B cell (primary cell): ENCODE data around the gene NAB2. TPM values are rescaled to one million over a fixed set of nuclear protein-coding genes. Genes with fewer than 3 reads are reported as not detected.

Source experiments
- ATAC-seq: fragments of 200-7000 bp; cut with Tn5 transposase; one replicate; pipeline ENCODE4 v1.10.0; 2021; ENCODE audit warnings: low read depth, mild to moderate bottlenecking, moderate number of reproducible peaks, moderate library complexity
- CTCF ChIA-PET: fragments of 350-600 bp; sonication (Branson Sonifier 250); formaldehyde crosslinking; loops from one replicate; lab custom pipeline; 2021; ENCODE audit warnings: antibody characterized with exemption, inconsistent platforms; lab: Charles Lee
- POLR2A ChIA-PET: fragments of 350-600 bp; sonication (Branson Sonifier 250); formaldehyde crosslinking; loops from one replicate; lab custom pipeline; 2021; ENCODE audit warnings: antibody characterized with exemption; lab: Charles Lee
- DNase-seq: peaks from one replicate; pipeline ENCODE4 v3.0.0; 2013
- H2AFZ ChIP-seq: 2 replicates; pipeline ENCODE4 v1.6.1; 2012; ENCODE audit warnings: mild to moderate bottlenecking, low read depth, low read length; ENCODE audit not compliant: insufficient read depth, poor library complexity, severe bottlenecking
- H3K27ac ChIP-seq, 2 donors: 1 replicate in 1 of 2; 2 replicates in 1 of 2; pipeline ENCODE4 v1.5.1; 2012 to 2013; ENCODE audit warnings: low read length in 2 of 2, mild to moderate bottlenecking in 2 of 2, moderate library complexity in 1 of 2
- H3K27me3 ChIP-seq, 4 experiments: fragments of 200-600 bp in 1 of 4; sonication (generic) in 1 of 4; replicated peaks in 1 of 4; 1 replicate in 2 of 4; 2 replicates in 2 of 4; pipeline versions ENCODE4 v1.6.1 to v1.7.0; 2013 to 2016; ENCODE audit warnings: low read length in 3 of 4, mild to moderate bottlenecking in 2 of 4, mixed read lengths in 1 of 4, moderate library complexity in 1 of 4; ENCODE audit not compliant: insufficient read depth in 4 of 4, control insufficient read depth in 3 of 4; ENCODE audit errors: control extremely low read depth in 1 of 4
- H3K36me3 ChIP-seq, 2 experiments: replicated peaks in 1 of 2; 1 replicate in 1 of 2; 2 replicates in 1 of 2; pipeline versions ENCODE4 v1.6.1 to v1.7.1; 2013; ENCODE audit warnings: low read length in 1 of 2; ENCODE audit not compliant: insufficient read depth in 2 of 2, control insufficient read depth in 1 of 2; ENCODE audit errors: control extremely low read depth in 1 of 2, extremely low read depth in 1 of 2
- H3K4me1 ChIP-seq, 2 donors: fragments of 200-600 bp in 1 of 2; sonication (generic) in 1 of 2; 1 replicate in 1 of 2; 2 replicates in 1 of 2; pipeline versions ENCODE4 v1.5.1 to v1.6.1; 2013 to 2017; ENCODE audit warnings: low read length in 2 of 2; ENCODE audit not compliant: control insufficient read depth in 2 of 2, insufficient read depth in 2 of 2
- H3K4me2 ChIP-seq: replicated peaks from 2 replicates; pipeline ENCODE3; 2012; ENCODE audit warnings: mild to moderate bottlenecking, low read depth, low read length; ENCODE audit not compliant: poor library complexity, severe bottlenecking
- H3K4me3 ChIP-seq, 5 experiments: fragments of 200-600 bp in 1 of 5; sonication (generic) in 1 of 5; 1 replicate in 3 of 5; 2 replicates in 2 of 5; pipeline versions ENCODE4 v1.5.1 to v1.7.0; 2011 to 2016; ENCODE audit warnings: low read length in 4 of 5, mild to moderate bottlenecking in 4 of 5, low read depth in 2 of 5, control low read depth in 1 of 5, moderate library complexity in 1 of 5; ENCODE audit not compliant: insufficient read depth in 1 of 5; ENCODE audit errors: control extremely low read depth in 1 of 5, extremely low read depth in 1 of 5
- H3K79me2 ChIP-seq: fragments of 200-600 bp; sonication (generic); one replicate; pipeline ENCODE4 v1.6.0; 2016; ENCODE audit warnings: low read length; ENCODE audit not compliant: control insufficient read depth, insufficient read depth
- H3K9ac ChIP-seq: fragments of 200-600 bp; sonication (generic); 2 replicates; pipeline ENCODE4 v1.6.1; 2017; ENCODE audit warnings: mild to moderate bottlenecking, low read length, moderate library complexity
- H3K9me3 ChIP-seq, 3 donors: one replicate each; pipeline versions ENCODE4 v1.6.1 to v1.7.1; 2013; ENCODE audit warnings: low read length in 2 of 3; ENCODE audit not compliant: control insufficient read depth in 2 of 3, insufficient read depth in 1 of 3; ENCODE audit errors: control extremely low read depth in 1 of 3
- H4K20me1 ChIP-seq: 2 replicates; pipeline ENCODE4 v1.6.0; 2012; ENCODE audit warnings: mild to moderate bottlenecking, low read length; ENCODE audit not compliant: insufficient read depth, control insufficient read depth, poor library complexity, severe bottlenecking
- H3K27ac Mint-ChIP-seq: one replicate; pipeline ENCODE4 v1.8.0; 2021; ENCODE audit warnings: mixed read lengths
- H3K27me3 Mint-ChIP-seq: one replicate; pipeline ENCODE4 v1.8.0; 2021; ENCODE audit warnings: mixed read lengths
- H3K4me1 Mint-ChIP-seq: one replicate; pipeline ENCODE4 v1.8.0; 2021; ENCODE audit warnings: mixed read lengths
- H3K4me3 Mint-ChIP-seq: one replicate; pipeline ENCODE4 v1.8.0; 2021; ENCODE audit warnings: mixed read lengths
- H3K9me3 Mint-ChIP-seq: one replicate; pipeline ENCODE4 v1.8.0; 2022; ENCODE audit warnings: mixed read lengths; ENCODE audit not compliant: insufficient read depth
- CTCF ChIP-seq: fragments of 200-600 bp; IDR thresholded peaks from one replicate; pipeline ENCODE4 v1.8.0; 2022; ENCODE audit warnings: antibody characterized with exemption, mild to moderate bottlenecking
- EZH2 ChIP-seq: IDR thresholded peaks from 2 replicates; pipeline ENCODE4 v1.6.1; 2012; ENCODE audit warnings: borderline replicate concordance, low read depth, mild to moderate bottlenecking, moderate library complexity, low read length; ENCODE audit not compliant: insufficient read depth, poor library complexity, severe bottlenecking
- WGBS: methylation state at CpG from one replicate; pipeline ENCODE4 v1.1.5; 2013; ENCODE audit warnings: missing lambda C conversion rate; ENCODE audit not compliant: insufficient coverage; 5-methylcytosine and 5-hydroxymethylcytosine counted together
- intact Hi-C: fragments of 100-400 bp; cut with micrococcal nuclease; formaldehyde crosslinking; loops from one replicate; pipeline ENCODE4 v1.10.0; 2022
- polyA plus RNA-seq: library from polyadenylated mRNA; depleted of rRNA; stranded (reverse); fragments of >200 nt; gene quantifications from 2 replicates; pipeline ENCODE4 v1.2.3, GENCODE V29; 2012
- total RNA-seq, 2 donors: library from RNA; stranded (reverse); fragments of 120-200 nt in 1 of 2; gene quantifications; 1 replicate in 1 of 2; 2 replicates in 1 of 2; pipeline versions ENCODE4 v1.2.3 to v1.2.4, GENCODE V29; 2013 to 2022

Gene NAB2
- total and polyA plus RNA-seq, 2 donors (not counting 1 experiment from before 2014, with no cell fraction given): 6.7 to 52.1 TPM

GRCh38 chr12:57095440-57095839 lies 6.5 kb downstream of the NAB2 start:
- H3K27me3 Mint-ChIP-seq: no peaks in the 10 kb centered on the region
- ChIA-PET POLR2A (interaction anchor here (1.6 to 1.7 kb wide), 2 partner anchors 14 to 16 kb away, joined by 4 to 6 read pairs; partner anchors contain the start of gene STAT6), CTCF (interaction anchor here (15.0 to 18.5 kb wide), 2 partner anchors 11 to 21 kb away, joined by 246 to 406 read pairs; partner anchors contain the start of genes NEMP1 and STAT6)
- Histone ChIP-seq H3K27me3 (no peaks in the 10 kb centered on the region), H3K4me3 (no peak overlapping the region), H3K4me1 (peaks cover 19 to 28% of the 10 kb centered on the region in 2 donors), H4K20me1 (peaks cover 40% of the 10 kb centered on the region), H3K36me3 (peaks cover 2 to 66% of the 10 kb centered on the region in 2 experiments), H3K79me2 (peaks cover 17% of the 10 kb centered on the region), H3K27ac (peak overlapping the region in 1 of 2 donors; percentile 82), H2AFZ (no peak overlapping the region), H3K4me2 (no peak overlapping the region), H3K9me3 (no peaks in the 10 kb centered on the region), H3K9ac (no peak overlapping the region)
- H3K4me1 Mint-ChIP-seq: peaks cover 56% of the 10 kb centered on the region
- peak overlapping the region; percentile 32 for H3K4me3 Mint-ChIP-seq
- no peak for TF ChIP-seq EZH2
- WGBS: 87% methylated on average over 3 of the region's 3 CpGs
- H3K9me3 Mint-ChIP-seq: no peaks in the 10 kb centered on the region
- no peak for DNase-seq
- H3K27ac Mint-ChIP-seq: peak overlapping the region; percentile 68
- intact Hi-C loops: no loop called here
- no peak for ATAC-seq

- 95% methylated on average over 4 of the region's 6 CpGs for WGBS
- Histone ChIP-seq H3K27ac (peak overlapping the region in 1 of 2 donors; percentile 13), H3K79me2 (peaks cover 13% of the 10 kb centered on the region), H3K36me3 (peaks cover 2 to 70% of the 10 kb centered on the region in 2 experiments), H3K4me2 (no peak overlapping the region), H3K4me1 (peaks cover 19 to 23% of the 10 kb centered on the region in 2 donors), H3K9me3 (no peaks in the 10 kb centered on the region), H4K20me1 (peaks cover 40% of the 10 kb centered on the region), H3K27me3 (no peaks in the 10 kb centered on the region), H3K4me3 (no peak overlapping the region), H2AFZ (no peak overlapping the region), H3K9ac (no peak overlapping the region)
- DNase-seq (peak; percentile 16), ATAC-seq (no peak)
- no peaks in the 10 kb centered on the region for H3K27me3 Mint-ChIP-seq
- ChIA-PET CTCF (interaction anchor here (0.6 to 18.5 kb wide), 5 partner anchors 10 to 403 kb away, joined by 3 to 406 read pairs (median 4); partner anchors contain the start of genes NEMP1 and STAT6), POLR2A (interaction anchor here (0.6 to 1.7 kb wide), 3 partner anchors 14 to 887 kb away, joined by 4 to 6 read pairs (median 6); partner anchors contain the start of gene STAT6)
- TF ChIP-seq EZH2: no peak
- TF ChIP-seq CTCF: no peak
- H3K4me1 Mint-ChIP-seq: peaks cover 50% of the 10 kb centered on the region
- H3K27ac Mint-ChIP-seq: peak overlapping the region; percentile 68
- H3K9me3 Mint-ChIP-seq: no peaks in the 10 kb centered on the region
- no peak overlapping the region for H3K4me3 Mint-ChIP-seq
- intact Hi-C loops: no loop called here
Observed at GRCh38 chr12:57096099-57096572, 7.2 kb downstream of the NAB2 start.
